Brain microvascular endothelial cell (primary cell): ENCODE data around the gene RFXAP.

Experiments used
- DNase-seq: peaks from one replicate; pipeline ENCODE4 v3.0.0-alpha.2; 2020
- H3K27ac ChIP-seq: fragments of 250-450 bp; sonication (Bioruptor Pico); 2 replicates; pipeline ENCODE4 v1.5.1; 2020; ENCODE audit warnings: mild to moderate bottlenecking, moderate library complexity
- H3K27me3 ChIP-seq: fragments of 250-450 bp; sonication (Bioruptor Pico); replicated peaks from 2 replicates; pipeline ENCODE4 v1.5.1; 2020; ENCODE audit warnings: mild to moderate bottlenecking
- H3K36me3 ChIP-seq: fragments of 250-450 bp; sonication (Bioruptor Pico); replicated peaks from 2 replicates; pipeline ENCODE4 v1.5.1; 2020; ENCODE audit warnings: mild to moderate bottlenecking
- H3K4me3 ChIP-seq: 2 replicates; pipeline ENCODE4 v1.5.1; 2011; ENCODE audit warnings: low read depth, mild to moderate bottlenecking, control low read depth, low read length, moderate library complexity
- in situ Hi-C: cut with HindIII; loops from 2 replicates; pipeline ENCODE4 v1.10.0; 2017; ENCODE audit warnings: low sequenced_read_pairs, low pct_ligation_motif_present
- TF ChIP-seq, protein P1 (sequence below): IDR thresholded peaks from 2 replicates; pipeline ENCODE4 v1.5.1; 2011; ENCODE audit warnings: low read depth, mild to moderate bottlenecking, moderate library complexity, low read length, control low read depth, inconsistent platforms; ENCODE audit errors: missing control alignments

RFXAP gene

DNA sequence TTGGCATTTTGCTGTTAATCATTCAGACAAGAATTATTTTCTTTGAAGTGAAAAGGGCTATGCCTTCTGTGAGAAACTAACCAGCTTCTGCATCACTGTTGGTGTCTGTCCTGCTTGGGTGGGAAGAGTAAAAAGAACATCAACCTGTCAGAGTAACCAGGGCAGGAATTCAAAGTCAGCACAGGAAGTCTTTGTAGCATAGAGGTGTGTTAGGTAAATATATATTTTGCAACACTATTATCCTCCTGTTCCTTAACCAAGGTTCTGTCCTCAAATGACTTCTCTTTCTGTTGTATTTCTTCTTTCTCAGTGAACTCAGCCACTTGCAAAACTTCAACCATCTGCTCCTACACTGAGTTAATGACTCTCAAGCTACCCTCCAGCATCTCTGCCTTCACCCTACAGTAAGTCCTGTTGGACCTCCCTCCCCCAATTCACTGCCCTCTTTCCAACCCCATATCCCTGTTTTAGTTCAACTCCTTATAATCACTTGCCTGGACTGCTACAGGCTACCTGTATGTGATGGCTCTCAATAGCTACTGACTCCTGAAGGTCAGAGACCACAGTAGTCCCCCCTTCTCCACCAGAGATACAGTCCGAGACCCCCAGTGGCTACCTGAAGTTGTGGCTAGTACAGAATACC, 51.1 kb downstream of the RFXAP start:
- H3K4me3 ChIP-seq: no peak overlapping the region
- TF ChIP-seq, protein P1, sequence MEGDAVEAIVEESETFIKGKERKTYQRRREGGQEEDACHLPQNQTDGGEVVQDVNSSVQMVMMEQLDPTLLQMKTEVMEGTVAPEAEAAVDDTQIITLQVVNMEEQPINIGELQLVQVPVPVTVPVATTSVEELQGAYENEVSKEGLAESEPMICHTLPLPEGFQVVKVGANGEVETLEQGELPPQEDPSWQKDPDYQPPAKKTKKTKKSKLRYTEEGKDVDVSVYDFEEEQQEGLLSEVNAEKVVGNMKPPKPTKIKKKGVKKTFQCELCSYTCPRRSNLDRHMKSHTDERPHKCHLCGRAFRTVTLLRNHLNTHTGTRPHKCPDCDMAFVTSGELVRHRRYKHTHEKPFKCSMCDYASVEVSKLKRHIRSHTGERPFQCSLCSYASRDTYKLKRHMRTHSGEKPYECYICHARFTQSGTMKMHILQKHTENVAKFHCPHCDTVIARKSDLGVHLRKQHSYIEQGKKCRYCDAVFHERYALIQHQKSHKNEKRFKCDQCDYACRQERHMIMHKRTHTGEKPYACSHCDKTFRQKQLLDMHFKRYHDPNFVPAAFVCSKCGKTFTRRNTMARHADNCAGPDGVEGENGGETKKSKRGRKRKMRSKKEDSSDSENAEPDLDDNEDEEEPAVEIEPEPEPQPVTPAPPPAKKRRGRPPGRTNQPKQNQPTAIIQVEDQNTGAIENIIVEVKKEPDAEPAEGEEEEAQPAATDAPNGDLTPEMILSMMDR: no peak
- H3K27ac ChIP-seq: no peak overlapping the region
- no peak for DNase-seq
- no peaks in the 10 kb centered on the region for H3K36me3 ChIP-seq
- H3K27me3 ChIP-seq: no peaks in the 10 kb centered on the region
- in situ Hi-C loops: no loop called here

DNA sequence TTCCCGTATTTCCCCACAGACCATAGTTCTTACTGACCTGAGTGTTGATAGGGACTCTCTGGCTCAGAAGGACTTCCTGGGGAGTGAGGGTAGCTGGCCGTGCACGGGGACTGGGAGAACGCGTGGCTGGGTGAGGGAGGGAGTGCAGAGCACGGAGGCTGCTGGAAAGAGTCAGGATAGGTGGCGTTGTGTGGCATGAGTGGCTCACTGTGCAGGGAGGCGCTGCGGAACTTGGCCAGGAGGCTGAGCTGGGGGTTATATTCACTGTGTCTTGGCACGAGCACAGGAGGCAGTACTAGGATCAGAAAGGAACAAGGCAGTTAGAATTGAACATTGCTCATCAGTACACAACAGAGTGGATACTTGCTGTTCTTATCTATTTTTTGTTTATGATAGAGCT, 53.6 kb downstream of the RFXAP start:
- no peaks in the 10 kb centered on the region for H3K27me3 ChIP-seq
- no peak overlapping the region for H3K4me3 ChIP-seq
- H3K27ac ChIP-seq: no peak overlapping the region
- in situ Hi-C loops: no loop called here
- TF ChIP-seq, protein P1: no peak
- no peaks in the 10 kb centered on the region for H3K36me3 ChIP-seq
- no peak for DNase-seq

DNA sequence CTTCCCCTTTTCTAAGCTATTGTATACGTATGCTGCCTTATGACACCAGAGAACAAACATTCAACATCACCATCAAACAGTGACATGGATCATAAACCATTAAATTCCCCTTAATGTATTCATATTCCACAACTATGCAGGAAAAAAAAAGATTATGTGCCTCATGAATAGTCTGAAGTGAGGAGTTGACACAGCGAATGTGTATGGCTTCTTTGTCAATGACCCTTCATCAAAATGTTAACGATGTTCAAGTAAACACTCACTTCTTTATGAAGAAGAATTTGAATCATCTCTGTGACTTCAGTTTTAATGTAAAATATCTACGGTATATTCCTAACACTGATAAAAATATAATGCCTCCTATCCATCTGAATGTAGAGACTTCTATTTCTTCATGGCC, 56.4 kb downstream of the RFXAP start:
- TF ChIP-seq, protein P1: no peak
- no peak overlapping the region for H3K27ac ChIP-seq
- no peaks in the 10 kb centered on the region for H3K27me3 ChIP-seq
- H3K36me3 ChIP-seq: no peaks in the 10 kb centered on the region
- in situ Hi-C loops: no loop called here
- no peak for DNase-seq
- no peak overlapping the region for H3K4me3 ChIP-seq

DNA sequence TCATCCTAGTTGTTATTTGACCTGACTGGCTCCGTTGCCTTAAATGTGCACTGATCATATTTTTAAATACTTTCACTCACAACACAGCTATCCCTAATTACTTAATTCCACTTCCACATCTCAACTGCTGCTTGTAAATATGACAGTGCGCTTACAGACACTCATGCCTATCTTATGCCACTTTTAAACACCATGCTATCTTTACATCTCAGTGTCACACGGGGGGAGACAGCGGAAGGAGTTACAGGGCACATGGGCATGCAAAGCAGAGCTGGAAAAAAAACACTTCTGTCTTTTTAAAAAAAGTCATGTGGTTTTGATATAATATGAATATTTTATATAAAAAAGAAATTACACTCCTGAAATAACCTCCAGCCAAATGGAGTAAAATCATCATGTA, 56.9 kb downstream of the RFXAP start:
- H3K27me3 ChIP-seq: no peaks in the 10 kb centered on the region
- no peak for DNase-seq
- no peaks in the 10 kb centered on the region for H3K36me3 ChIP-seq
- TF ChIP-seq, protein P1: no peak
- no peak overlapping the region for H3K4me3 ChIP-seq
- H3K27ac ChIP-seq: no peak overlapping the region
- in situ Hi-C loops: no loop called here
